Ramos (cell line): ENCODE measurements around the gene FBN2.

Experiments used
- in situ Hi-C: fragments of 300-500 bp; cut with MboI; formaldehyde crosslinking; loops from one replicate; pipeline ENCODE4 v1.14.3; 2022; ENCODE audit warnings: low sequenced_read_pairs; ENCODE audit not compliant: unreplicated experiment

FBN2 gene

DNA sequence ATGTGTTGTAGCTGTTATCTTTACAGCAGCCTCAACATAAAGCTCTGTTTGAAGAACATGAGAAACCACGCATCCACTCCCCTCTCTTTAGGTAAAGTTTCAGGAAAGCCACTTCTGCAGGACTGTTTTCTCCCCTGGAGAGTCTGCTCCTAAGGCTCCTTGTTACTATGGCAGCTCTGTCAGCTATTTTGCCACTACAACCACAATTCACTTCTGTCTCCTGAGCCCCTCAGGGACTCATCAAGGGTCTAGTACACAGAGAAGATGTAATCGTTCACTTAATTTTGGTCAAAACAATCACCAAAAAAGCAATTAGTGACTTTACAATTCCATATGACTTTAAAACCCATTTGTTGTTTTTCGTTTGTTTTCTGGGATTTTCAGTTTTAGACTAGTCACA lies 157.7 kb downstream of the FBN2 start:
- in situ Hi-C loops: no loop called here

- in situ Hi-C loops: no loop called here
These were observed 159.4 kb downstream of the FBN2 start for GRCh38 chr5:128378632-128379031.

DNA sequence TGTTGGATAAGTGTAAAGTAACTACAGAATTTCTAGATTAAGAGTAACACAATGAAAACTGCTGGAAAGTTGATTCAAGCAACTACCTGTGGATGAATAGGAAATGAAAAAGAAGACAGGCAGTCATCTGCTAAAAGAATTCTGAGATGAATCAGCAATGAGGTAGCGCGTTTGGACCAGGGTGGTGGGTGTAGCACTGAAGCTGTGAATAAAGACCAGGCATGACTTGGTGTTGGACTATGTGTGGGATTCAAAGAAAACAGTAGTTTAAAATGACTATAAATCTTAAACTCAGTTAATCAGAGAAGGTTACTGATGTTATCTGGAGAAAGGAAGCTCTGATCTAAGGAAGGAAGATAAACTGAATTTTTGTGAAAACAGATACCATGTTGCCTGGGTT lies 159.8 kb downstream of the FBN2 start:
- in situ Hi-C loops: no loop called here

GRCh38 chr5:128376577-128376976 lies 161.5 kb downstream of the FBN2 start:
- in situ Hi-C loops: no loop called here

- in situ Hi-C loops: no loop called here
These were observed 171.9 kb downstream of the FBN2 start for GRCh38 chr5:128366147-128366546.

GRCh38 chr5:128362370-128362769 lies 175.7 kb downstream of the FBN2 start:
- in situ Hi-C loops: no loop called here

- in situ Hi-C loops: no loop called here
These were observed 179.2 kb downstream of the FBN2 start for GRCh38 chr5:128358826-128359225.

DNA sequence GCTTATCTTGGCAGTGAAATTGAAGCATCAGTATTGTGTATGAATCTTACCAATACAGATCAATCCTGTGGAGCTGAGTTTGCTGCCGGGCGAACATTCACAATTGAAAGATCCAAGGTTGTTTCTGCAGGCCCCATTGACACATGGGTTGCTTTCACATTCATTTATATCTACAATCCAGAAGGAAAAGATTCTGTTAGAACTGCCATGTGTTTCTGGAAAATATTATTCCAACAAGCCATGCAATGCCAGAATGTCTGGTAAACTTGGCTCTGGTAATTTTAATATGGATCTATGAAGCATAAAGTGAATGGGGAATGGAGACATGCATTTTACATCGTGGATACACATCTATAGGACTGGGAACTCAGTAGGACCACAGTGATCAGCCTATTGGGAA lies 180.8 kb downstream of the FBN2 start:
- in situ Hi-C loops: no loop called here

DNA sequence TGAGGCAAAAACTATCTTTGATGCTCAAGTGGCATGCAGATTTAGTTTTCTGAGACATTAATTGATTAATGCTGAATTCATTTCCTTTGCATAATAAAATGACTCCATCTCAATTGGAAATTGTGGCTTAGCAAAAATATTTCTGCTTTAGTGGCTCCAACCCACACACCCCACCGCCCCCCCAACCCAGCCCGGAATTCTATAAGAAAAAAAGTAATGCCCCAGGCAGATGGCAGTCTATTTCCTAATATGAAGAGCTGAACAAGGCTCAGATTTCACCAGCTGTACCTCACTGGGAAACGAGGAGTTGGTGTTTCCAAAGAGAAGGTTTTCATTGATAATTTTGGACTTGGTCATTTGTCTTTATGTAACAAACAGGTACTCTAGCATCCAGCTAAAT lies 182.1 kb downstream of the FBN2 start:
- in situ Hi-C loops: no loop called here

DNA sequence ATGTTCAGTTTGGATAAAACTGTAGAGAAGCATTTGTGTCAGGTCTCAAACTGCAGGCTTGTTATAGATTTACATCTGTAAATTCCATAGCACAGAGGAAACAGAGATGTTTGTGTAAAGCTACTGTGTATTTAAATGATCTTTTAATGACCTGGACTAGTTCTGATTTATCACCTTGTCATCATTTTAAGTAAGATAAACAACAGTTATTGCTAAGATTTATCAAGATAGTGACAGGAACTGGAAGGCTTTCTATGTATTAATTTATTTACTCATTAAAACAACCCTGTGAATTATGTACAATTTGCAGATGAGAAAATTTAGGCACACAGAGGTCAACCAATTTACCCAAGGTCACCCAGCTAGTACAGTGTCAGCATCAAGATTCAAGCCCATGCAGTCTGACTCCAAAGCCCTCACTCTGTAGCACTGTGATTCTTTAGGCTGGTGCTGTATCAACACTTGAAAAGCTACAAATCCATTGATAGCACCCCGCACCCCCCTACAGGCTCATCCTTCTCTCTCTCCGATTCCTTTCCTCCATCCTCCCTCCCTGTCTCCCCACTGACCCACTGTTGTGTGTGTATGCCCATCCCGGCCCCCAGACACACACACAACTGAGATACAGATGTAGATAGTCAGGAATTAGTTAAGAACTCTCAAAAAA lies 184.5 kb downstream of the FBN2 start:
- in situ Hi-C loops: no loop called here

GRCh38 chr5:128350705-128351104 lies 187.3 kb downstream of the FBN2 start:
- in situ Hi-C loops: no loop called here

DNA sequence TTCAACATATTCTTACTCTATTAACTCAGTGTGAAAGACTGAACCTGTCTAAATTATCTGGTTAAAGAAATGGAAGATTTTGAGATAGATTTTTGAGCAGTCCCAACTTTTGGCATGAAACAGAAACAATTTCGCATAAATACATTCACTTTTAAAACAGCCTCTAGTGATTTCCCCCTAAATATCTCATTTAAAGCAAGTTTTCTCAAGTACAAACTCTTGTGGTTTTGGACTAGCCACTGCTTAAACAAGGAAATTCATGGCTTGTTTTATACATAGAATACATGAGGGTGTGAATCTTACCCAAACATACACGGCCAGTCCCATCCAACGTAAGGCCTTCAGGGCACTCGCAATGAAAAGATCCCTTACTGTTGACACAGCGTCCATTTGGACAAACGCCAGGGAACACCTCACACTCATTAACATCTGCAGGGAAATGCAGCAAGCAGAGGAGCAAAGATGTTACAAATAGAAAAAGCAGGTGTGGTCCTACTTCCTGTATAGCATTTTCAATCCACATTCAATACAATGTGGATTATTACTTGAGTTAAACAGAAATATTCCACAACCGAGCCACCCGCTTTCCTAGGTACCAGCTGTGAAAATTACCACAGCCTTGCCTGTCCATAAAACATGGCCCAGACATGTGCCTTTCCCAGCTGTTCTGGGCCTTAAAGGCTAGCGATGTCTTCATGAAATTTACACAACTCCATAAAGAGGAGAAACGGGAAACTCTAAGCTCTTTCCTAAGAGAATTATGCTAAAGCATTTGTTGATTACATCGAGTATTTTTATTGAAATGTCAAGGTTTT lies 188.8 kb downstream of the FBN2 start:
- in situ Hi-C loops: no loop called here

GRCh38 chr5:128346038-128346437 lies 192.0 kb downstream of the FBN2 start:
- in situ Hi-C loops: no loop called here

DNA sequence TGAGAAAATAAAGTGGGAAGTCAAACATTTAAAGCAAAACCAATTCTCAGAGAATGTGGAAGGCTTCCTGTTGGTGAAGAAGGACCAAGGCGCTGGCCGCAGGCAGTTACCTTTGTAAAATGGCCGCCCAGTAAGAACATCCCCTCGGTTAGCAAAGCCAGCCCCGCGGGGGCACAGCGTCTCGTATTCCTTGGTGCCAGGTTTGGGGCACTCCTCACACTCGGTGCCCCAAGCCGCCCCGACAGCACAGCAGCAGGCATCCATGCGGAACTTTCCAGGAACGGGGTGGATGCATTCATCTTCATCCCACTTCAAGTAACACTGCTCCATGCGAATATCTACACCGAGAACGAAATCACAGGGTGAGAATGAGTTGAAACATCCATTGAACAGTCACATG lies 192.8 kb downstream of the FBN2 start:
- in situ Hi-C loops: no loop called here

DNA sequence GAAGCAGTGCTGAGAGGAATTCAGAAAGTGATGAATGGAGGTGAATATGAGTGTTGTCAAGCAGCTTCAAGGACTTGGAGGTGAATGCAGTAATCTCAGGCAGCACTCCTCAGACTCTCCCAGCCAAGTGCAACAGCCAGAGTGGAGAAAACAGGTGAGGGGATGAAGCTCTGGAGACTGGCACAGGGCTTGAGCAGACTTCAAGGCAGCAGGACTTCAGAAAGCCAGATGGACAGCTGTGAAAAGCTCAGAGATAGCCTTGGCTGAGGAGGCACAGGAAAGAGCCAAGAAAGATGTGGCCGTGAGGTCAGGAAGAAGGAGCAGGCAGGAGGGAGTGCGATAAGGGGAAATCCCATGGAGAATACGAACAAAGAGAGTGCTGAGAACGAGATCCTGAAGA lies 194.9 kb downstream of the FBN2 start:
- in situ Hi-C loops: no loop called here

DNA sequence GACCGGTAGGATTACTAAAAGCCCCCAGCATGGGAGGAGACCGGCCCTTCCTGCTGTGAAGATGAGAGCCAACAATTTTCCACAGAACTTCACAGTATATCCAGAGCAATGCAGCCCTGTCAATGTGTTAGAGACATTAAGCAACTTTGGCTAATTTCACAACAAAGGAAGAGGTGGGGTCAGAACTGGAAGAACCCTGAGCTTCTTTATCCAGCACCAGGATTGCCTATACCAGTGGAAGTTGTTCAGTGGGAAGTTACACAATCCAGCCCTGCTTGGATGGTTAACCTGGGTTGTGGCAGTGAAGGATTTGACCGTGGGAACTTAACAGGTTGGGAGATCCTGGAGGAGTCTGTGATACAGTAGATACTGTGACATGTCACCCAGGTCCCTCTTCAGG lies 197.0 kb downstream of the FBN2 start:
- in situ Hi-C loops: no loop called here

GRCh38 chr5:128340648-128341047 lies 197.4 kb downstream of the FBN2 start:
- in situ Hi-C loops: no loop called here

DNA sequence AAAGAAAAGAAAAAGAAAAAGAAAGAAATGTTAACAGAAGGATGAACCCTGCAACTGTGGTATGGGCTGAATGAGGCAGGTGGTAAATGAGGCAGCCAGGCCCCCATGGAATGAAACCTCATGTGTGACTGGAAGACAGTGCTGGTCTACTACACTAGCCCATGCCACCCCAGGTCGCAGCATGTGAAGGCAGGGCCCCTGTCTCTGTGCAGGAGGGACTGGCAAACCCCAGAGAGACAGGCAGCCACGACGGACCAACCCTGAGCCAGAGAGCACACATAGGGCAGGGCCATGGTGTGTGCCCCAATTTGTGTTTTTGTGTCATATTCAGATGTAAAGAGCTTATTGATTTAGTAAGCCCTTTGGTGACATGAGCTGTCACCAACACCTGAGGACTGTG lies 198.5 kb downstream of the FBN2 start:
- in situ Hi-C loops: no loop called here

DNA sequence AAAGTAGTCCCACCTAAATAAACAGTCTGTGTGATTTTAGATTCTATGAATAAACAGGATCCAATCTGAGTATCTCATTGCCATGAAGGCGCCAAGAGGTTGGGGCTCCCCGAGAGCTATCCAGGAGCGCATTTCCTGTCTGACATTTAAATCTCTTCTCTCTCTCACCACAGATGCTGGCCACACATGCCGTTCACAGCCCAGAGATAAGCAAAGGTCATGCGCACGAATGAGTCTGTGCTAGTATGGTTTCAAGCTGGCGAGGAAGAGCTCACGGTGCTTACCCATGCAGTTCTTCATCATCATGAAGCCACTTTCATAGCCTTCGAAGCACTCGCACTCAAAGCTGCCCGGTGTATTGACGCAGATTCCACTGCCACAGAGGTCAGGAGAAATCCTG lies 199.4 kb downstream of the FBN2 start:
- in situ Hi-C loops: no loop called here

GRCh38 chr5:128335339-128335738 lies 202.7 kb downstream of the FBN2 start:
- in situ Hi-C loops: no loop called here

DNA sequence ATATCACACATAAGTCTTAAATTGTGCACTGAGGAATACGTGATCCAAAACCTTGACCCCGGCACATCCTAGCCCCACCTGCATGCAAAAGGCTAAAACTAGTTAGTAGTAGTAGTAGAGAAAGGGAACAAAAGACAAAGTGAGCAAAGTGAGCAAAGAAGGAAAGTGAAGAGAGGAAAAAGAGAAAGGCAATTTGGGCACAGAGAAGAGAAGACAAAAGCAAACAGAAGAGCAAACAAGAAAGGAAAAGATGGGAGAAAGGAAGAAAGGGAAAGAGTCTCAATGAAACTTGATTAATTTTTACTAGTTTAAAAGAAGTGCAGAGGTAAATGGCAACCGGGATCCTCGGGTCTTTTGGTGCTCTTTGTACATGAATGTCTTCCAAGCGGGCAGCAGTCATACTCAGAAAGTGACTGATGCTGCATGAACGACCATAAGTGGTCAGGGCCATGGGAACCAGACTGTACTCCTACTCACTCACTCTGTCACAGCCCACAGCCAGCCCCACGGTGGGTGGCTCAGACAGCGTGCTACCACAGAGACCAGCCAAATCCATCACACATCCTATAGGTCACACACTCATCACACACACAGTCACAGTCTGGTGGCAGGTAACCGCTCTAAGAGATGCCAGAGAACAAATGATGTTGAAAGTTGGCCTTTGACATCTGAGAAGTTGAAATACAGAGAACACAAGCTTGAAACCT lies 203.9 kb downstream of the FBN2 start:
- in situ Hi-C loops: no loop called here
